Progenitor cell of endocrine pancreas (in vitro differentiated cells): ENCODE results near the gene LRRC8A. TPM values are rescaled to one million over a fixed set of nuclear protein-coding genes. Genes with fewer than 3 reads are reported as not detected.

Experiments used
- DNase-seq: peaks from one replicate; pipeline ENCODE4 v3.0.0; 2021; ENCODE audit warnings: low spot score; ENCODE audit not compliant: unreplicated experiment
- H3K27ac Mint-ChIP-seq: 2 replicates; pipeline ENCODE4 v1.8.0; 2021; ENCODE audit warnings: mild to moderate bottlenecking, moderate library complexity, mixed read lengths
- H3K27me3 Mint-ChIP-seq: 2 replicates; pipeline ENCODE4 v1.8.0; 2021; ENCODE audit warnings: mixed read lengths
- H3K36me3 Mint-ChIP-seq: 2 replicates; pipeline ENCODE4 v1.8.0; 2022; ENCODE audit warnings: mixed read lengths; ENCODE audit not compliant: insufficient read depth
- H3K4me1 Mint-ChIP-seq: 2 replicates; pipeline ENCODE4 v1.8.0; 2021; ENCODE audit warnings: low read depth, mixed read lengths
- H3K4me3 Mint-ChIP-seq: 2 replicates; pipeline ENCODE4 v1.8.0; 2021; ENCODE audit warnings: low read depth, mild to moderate bottlenecking, moderate library complexity, mixed read lengths
- H3K9me3 Mint-ChIP-seq: 2 replicates; pipeline ENCODE4 v1.8.0; 2021; ENCODE audit warnings: low read depth, mixed read lengths
- long read RNA-seq: library from polyadenylated mRNA; unstranded; transcript quantifications from one replicate; pipeline ENCODE4 v2.0.0, GENCODE V29; 2020
- total RNA-seq: library from RNA; stranded (reverse); gene quantifications from 2 replicates; pipeline ENCODE4 v1.2.1, GENCODE V29; 2021
- TF ChIP-seq, protein P1 (sequence below): fragments of 200-600 bp; sonication (generic); IDR thresholded peaks from one replicate; pipeline ENCODE4 v1.5.0; 2021; ENCODE audit warnings: antibody characterized with exemption, mild to moderate bottlenecking; ENCODE audit not compliant: unreplicated experiment

LRRC8A gene
- total RNA-seq = 38.2 and 38.8 TPM in 2 replicates
- long read RNA-seq, full-length matches to known transcripts = 2 of 38 reads
- long read RNA-seq, partial matches to known transcripts = 24 of 38 reads
- long read RNA-seq, other reads (novel, unspliced or antisense) = 12 of 38 reads

DNA sequence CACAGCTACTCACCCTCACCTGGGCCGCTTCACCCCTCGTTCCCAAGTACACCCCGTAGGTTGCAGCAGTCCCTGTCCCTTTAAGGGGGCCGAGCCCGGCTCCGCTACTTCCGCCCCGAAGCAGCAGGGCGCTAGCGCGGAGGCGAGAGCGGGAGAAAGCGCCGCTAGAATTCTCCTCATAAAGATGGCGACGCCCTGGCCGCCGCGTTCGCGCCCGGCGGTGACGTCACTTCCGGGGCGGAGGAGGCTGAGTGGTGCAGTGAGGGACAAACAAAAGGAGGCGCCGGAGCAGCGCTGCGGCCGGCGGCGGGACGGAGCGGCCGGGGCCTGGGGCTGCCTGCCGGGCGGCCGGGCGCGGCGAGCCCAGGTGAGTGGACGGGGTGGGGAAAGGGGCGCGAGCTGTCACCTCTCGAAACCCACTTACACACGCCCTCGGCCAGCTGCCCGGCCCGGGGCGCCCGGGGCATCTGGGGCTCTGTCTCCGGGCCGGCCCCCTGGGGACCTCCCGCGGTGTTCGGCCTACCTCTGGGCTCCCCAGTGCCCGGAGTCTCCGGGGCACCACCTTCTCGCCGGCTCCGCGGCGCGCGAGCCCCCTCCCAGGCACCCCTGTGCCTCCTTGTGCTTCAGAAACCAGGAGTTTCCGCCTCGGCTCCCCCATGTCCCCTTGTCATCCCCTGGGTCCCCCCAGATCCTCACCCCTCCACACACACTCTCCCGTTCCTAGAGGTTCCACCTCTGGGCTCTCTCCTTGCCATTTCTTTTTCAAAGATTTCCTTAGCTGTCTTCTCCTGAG is at the start of gene LRRC8A, which contains the start of gene KYAT1:
Gene LRRC8A, plus strand, starts transcription at position 250 of the 793 bp plus-strand sequence. CDS start 25,032 bp downstream, outside the sequence.
Gene KYAT1, minus strand, starts transcription at position 67 of the 793 bp plus-strand sequence. CDS start 36,545 bp downstream, outside the sequence.
- peak; percentile 95 for DNase-seq
- Mint-ChIP-seq H3K4me3 (peak within 1 kb of the TSS; percentile 97), H3K9me3 (no peaks in the 10 kb centered on the region), H3K27ac (peak within 1 kb of the TSS; percentile 96), H3K4me1 (peaks cover 20% of the 10 kb centered on the region), H3K27me3 (no peaks in the 10 kb centered on the region), H3K36me3 (peaks cover 2% of the 10 kb centered on the region)
- TF ChIP-seq, protein P1, sequence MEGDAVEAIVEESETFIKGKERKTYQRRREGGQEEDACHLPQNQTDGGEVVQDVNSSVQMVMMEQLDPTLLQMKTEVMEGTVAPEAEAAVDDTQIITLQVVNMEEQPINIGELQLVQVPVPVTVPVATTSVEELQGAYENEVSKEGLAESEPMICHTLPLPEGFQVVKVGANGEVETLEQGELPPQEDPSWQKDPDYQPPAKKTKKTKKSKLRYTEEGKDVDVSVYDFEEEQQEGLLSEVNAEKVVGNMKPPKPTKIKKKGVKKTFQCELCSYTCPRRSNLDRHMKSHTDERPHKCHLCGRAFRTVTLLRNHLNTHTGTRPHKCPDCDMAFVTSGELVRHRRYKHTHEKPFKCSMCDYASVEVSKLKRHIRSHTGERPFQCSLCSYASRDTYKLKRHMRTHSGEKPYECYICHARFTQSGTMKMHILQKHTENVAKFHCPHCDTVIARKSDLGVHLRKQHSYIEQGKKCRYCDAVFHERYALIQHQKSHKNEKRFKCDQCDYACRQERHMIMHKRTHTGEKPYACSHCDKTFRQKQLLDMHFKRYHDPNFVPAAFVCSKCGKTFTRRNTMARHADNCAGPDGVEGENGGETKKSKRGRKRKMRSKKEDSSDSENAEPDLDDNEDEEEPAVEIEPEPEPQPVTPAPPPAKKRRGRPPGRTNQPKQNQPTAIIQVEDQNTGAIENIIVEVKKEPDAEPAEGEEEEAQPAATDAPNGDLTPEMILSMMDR = no peak

DNA sequence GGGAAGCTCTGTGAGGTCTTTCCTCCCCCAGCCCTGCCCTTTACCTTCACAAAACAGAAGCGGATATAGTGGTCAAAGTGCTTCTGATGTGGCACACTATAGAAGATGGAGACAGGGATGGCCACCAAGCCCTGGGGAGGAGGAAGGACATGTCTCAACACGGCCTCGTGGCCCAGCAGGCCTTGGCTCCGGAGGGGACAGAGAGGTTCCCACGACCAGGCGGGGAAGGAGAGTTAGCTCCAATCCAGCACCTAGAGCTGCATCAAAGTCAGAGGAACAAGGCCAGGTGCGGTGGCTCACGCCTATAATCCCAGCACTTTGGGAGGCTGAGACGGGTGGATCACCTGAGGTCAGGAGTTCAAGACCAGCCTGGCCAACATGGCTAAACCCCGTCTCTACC is 48.2 kb upstream of the LRRC8A start:
- Mint-ChIP-seq H3K27ac (no peak overlapping the region), H3K27me3 (no peaks in the 10 kb centered on the region), H3K4me1 (peaks cover 13% of the 10 kb centered on the region), H3K4me3 (no peak overlapping the region), H3K36me3 (peaks cover 9% of the 10 kb centered on the region), H3K9me3 (no peaks in the 10 kb centered on the region)
- DNase-seq = no peak
- TF ChIP-seq, protein P1 = no peak

- TF ChIP-seq, protein P1 = no peak
- DNase-seq = no peak
- no peak overlapping the region for H3K27ac Mint-ChIP-seq
- no peaks in the 10 kb centered on the region for H3K27me3 Mint-ChIP-seq
- H3K9me3 Mint-ChIP-seq = no peaks in the 10 kb centered on the region
- no peak overlapping the region for H3K4me3 Mint-ChIP-seq
- peaks cover 6% of the 10 kb centered on the region for H3K4me1 Mint-ChIP-seq
- H3K36me3 Mint-ChIP-seq = peaks cover 7% of the 10 kb centered on the region
These were observed 46.4 kb upstream of the LRRC8A start for GRCh38 chr9:128835246-128836210.

DNA sequence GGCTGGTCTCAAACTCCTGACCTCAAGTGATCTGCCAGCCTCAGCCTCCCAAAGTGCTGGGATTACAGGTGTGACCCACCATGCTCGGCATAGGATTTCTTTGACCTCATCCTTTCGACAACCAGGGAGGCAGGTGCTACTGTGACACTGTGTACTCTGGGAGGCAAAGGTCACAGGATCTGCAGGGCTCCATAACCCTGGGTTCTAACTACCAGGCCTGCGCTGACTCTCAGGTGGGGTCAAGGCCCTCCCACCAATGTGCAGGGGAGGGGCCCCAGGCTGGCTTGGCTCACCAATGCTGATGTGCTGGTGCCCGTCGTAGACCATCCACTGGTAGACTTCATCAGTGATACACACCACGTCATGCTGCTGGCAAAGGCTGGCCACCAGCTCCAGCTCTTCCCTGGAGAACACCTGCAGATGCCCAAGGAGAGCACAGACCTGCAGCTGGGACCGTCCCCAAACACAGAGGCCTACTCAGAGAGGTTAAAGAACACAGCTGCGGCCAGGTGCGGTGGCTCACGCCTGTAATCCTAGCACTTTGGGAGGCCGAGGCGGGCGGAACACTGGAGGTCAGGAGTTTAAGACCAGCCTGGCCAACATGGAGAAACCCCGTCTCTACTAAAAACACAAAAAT is 45.3 kb upstream of the LRRC8A start:
- no peak overlapping the region for H3K27ac Mint-ChIP-seq
- H3K9me3 Mint-ChIP-seq = no peaks in the 10 kb centered on the region
- H3K4me3 Mint-ChIP-seq = no peak overlapping the region
- H3K36me3 Mint-ChIP-seq = peaks cover 8% of the 10 kb centered on the region
- no peaks in the 10 kb centered on the region for H3K27me3 Mint-ChIP-seq
- TF ChIP-seq, protein P1 = no peak
- peaks cover 6% of the 10 kb centered on the region for H3K4me1 Mint-ChIP-seq
- DNase-seq = no peak
